Measurements from ENCODE around the gene GRK3.

GRK3 gene

DNA sequence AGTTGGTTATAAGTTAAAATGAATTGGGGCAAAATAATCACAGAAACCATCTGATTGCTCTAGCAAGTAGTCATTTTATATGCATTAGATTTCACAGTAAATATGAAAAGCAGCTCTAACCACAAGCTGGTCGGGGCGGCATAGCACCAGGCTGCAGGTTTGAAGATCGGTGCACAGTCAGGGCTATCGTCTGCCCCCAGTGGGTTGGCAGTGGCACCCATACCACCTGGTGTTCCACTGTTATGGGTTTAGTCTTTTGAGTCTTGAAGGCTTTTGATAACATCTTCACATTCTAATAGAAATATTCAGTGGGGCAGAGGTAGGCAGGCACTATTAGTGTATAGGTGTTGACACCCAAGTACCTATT, 62.1 kb downstream of the GRK3 start:
- no peak for DNase-seq (ENCODE audit: low spot score)

DNA sequence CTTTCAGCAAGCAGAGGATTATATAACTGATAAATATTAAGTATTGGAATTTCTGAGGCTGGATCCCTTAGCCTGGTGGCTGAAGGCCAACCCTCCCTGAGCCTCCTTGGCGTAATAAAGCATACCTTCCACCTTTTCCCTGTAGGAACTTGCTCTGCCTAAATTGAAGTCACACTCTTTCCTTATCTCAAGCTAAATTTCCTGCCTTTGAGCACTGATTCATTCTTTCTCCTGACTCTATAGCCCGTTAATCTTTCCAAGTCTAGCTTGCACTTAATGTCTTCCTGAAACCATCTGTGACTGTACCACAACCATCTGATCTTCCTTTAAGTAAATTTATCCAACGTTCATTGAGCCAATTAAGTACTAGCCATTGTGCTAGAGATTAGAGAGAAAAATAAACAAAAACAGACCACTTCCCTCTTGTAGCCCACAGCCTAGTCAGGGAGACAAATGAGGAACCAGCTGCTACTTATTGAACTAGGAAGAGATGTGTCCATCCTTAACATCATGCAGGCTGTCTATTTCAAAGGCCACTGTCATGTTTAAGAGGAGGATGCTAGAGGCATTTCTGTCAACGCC, 62.9 kb downstream of the GRK3 start:
- DNase-seq (ENCODE audit: low spot score): no peak

DNA sequence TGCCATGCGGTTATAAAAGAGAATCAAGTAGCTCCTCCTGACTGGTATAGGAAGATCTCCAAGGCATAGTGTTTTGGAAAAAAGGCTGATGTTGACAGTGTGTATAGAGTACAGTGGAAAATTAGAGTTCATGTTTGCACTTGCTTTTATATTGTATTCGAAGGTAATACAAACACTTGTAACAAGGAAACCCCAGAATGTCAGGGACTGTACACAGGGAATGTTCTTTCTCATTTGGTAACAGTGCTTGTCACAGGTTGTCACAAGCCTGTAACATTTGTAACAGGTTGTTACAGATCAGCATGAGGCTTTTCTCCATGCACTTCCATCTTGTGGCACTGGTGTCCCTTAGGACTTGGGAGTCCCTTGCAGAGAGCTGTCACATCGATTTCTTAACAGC, 64.0 kb downstream of the GRK3 start:
- no peak for DNase-seq (ENCODE audit: low spot score)

DNA sequence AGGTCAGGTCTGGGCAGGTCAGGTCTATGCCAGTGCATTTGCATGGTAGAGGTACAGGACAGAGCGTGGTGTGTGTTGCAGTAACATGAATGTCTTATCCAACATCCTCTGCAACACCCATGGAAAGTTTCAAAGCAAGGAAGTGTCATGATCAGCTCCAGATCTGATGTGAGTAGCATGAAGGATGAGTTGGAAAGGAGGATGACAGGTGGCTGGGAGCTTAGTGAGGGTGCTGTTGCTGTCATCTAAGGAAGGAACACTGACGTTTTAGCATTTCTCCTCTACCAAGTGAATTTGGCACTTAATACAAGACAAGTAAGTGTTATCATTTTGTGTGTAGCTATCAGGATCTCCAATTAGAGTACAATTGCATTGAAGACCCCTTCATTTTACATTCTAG, 65.1 kb downstream of the GRK3 start:
- no peak for DNase-seq (ENCODE audit: low spot score)

DNA sequence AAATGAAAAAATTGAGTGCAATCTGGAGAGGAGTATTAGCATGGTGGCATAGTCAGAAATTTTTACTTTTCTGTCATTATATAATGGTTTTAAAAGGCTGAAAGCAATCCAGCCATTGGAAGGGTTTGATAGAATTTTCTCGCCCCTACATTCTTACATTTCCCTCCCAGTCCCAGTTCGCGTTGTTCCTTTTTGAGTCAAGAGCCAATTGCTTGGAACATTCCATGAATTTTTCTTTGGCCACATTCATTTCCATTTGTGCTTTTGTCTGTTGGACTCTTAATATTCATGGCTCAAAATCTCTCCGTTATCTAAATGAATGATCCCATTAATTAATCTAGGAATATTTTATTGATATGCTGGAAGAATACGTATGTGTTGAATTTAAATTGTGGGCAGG, 66.0 kb downstream of the GRK3 start:
- DNase-seq (ENCODE audit: low spot score): no peak

DNA sequence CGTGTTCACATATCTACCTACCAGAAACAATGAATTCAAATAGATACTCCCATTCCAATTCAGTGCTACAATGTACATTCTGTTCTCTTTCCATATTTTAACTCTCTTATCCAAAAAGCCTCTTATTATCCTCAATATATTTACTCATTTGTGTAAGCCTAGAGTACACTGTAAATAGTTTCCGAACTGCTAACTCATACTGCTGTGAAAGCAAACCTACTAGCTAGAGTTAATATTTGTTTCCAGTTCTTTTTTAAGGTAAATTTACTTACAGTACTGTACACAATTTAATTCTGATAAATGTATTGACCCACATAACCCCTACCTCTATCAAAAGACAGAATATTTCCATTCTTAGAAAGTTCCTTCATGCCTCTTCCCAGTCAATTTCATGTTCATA, 71.8 kb downstream of the GRK3 start:
- no peak for DNase-seq (ENCODE audit: low spot score)

DNA sequence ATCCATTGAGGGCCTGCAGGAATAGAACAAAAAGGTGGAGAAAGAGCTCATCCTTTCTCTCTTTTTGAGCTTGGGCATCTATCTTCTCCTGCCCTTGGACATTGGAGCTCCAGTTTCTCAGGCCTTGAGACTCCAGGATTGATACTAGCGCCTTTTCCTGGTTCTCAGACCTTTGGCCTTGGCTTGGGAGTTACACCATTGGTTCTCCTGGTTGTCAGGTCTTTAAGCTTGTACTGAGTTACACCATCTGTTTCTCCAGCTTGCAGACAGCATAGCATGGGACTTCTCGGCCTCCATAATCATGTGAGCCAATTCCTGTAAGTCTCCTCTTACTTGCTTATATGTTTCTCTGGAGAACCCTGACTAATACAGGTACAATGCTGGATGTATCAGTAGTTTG, 72.6 kb downstream of the GRK3 start:
- no peak for DNase-seq (ENCODE audit: low spot score)

DNA sequence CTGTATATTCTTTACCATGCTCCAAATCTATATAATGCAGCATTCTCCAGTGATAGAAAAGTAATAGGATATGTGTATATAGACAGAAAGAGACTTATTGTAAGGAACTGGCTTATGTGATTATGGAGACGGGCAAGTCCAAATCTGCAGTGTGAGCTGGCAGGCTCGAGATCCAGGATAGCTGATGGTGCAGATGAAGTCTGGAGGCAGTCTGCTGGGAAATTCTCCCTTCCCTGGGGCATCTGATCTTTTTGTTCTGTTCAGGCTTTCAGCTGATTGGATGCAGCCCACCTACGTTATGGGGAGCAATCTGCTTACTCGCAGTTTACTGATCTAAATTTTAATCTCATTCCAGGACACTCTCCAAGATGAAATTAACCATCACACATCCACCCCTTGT, 73.2 kb downstream of the GRK3 start:
- DNase-seq (ENCODE audit: low spot score): no peak

DNA sequence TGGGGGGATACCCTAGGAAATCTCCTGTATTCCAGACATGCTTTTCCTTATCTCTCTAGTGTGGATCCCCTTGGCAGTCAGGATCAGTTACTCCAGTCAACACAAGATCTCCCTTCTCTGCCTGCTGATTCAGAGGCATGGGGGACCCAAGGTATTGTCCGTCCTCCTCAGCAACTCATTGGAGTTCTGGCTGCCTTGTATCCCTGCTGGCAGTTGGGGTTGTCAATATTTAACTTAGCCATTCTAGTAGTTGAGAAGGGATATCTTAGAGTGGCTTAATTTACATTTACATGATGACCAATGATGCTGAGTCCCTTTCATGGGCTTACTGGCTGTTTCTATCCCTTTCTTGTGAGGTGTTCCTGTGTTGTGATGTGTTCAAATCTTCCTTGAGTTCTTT, 74.2 kb downstream of the GRK3 start:
- no peak for DNase-seq (ENCODE audit: low spot score)

DNA sequence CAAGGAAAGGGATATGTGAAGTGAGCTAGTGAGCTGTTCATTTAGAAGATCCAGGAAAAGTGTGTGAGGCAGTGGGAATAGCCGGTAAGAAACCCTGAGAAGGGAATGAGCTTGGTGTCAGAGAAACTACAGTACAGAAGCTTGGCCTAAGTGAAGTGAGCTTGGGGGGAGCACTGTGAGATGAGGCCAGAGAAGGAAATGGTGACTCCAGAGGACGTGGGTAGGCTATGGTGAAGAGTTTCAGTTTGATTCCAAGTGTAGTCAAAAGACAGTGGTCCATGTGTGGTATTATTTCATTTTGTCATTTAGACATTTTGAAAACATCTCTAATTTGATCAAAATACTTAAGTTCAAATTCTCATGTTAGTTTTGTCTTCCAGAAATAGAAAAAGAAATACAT, 77.2 kb downstream of the GRK3 start:
- DNase-seq (ENCODE audit: low spot score): no peak

DNA sequence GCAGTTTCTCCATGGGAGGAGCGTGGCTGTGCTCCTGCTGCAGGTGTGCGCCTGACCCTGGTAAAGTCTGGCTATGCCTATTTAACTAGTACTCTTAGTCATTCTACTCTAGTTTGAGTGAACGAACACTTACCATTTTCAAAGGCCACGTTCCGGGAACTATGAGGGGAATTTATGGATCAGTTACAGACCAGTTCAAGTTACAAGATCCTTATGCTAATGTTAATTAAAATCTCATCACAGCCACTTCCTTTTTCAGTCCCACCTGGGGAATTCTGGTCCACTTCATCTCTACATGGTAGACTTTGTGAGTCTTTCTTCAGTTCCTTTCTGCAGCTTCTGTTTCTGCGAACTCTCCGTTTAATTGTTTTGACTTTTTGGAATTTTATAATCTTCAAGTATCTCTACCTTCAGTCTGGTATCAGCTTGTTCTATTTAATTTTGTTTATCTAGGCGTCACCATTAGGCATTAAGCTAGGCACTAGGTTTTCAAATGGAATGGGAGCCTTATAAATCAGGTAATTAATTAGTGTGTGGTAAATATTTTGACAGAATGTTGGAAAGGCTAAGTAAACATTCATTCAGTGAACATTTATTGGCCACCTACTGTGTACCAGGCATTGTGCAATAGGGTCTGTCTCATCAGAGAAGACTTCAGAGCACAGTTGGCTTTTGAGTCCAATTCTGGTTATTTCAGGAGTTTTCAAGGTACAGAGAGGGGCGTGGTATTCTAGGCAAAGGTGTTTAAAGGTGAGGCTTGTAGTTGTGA, 78.9 kb downstream of the GRK3 start:
- no peak for DNase-seq (ENCODE audit: low spot score)

DNA sequence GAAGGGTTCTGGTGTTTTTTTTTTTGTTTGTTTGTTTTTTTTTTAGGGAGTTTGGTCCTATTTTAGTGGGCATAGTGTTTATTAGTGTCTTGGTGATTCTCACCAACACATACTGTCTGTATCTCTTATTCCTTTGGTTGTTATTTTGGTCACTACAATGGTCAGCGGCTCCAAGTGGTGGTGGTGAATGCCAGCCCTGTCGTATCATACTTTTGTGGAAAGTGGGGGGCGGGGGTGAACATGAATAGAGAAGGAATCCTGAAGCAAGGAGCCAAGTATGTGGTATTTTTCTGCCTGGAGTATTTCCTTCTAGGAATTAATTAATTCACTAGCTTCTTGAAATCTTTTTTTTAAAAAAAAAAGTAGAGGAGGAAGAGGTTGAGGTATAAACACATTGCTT, 79.6 kb downstream of the GRK3 start:
- no peak for DNase-seq (ENCODE audit: low spot score)

DNA sequence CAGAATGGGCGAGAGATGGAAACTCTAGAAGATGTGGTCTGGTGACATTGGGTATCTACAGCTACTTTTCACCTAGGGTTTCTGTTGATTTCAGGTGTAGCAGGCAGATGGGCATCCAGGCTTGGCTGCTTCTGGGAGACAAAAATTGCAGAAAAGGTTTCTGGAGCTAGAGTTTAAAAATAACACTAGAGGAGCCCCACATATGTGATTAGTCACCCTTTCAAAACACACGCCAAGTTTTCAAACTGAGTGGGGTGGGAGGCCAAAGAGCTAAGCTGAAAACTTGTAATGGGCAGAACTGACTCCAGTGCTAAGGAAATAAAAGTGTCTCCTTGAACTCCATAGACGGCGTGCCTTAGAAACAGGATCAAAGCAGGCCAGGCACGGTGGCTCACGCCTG, 80.8 kb downstream of the GRK3 start:
- no peak for DNase-seq (ENCODE audit: low spot score)

DNA sequence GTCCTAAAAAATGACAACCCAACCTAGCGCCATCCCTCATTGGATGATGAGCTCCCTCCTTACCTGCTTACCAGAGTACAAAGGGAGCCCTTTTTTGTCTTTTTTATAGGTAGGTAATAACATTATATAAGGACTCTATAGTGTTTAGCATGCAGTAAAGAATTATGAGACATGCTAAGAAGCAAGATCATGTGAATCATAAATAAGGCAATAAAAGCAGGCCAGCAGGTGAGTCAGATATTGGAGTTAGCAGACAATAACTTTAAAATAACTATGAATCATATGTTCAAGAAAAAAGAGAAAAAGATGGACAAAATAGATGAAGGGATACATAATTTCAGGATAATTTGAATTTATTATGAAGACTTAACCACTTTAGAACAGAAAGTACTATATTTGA, 81.5 kb downstream of the GRK3 start:
- DNase-seq (ENCODE audit: low spot score): no peak

DNA sequence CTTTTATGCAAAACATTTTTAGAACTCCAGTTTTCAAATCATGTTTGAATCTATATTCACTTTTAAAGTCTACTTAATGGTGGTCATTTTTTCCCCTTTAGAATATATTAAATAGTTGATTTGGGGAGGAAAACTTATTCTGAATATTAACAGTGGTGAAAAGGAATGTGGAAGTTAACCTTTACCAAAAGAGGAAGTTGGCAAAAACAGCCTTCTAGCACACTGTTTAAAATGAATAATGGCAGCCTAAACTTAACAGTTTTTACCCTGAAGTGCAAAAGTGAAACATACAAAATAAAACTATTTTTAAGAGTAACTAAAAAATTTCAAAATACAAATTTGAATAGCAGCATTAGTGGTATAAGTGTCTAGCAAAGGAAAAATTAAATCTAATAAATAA, 86.4 kb downstream of the GRK3 start:
- no peak for DNase-seq (ENCODE audit: low spot score)

DNA sequence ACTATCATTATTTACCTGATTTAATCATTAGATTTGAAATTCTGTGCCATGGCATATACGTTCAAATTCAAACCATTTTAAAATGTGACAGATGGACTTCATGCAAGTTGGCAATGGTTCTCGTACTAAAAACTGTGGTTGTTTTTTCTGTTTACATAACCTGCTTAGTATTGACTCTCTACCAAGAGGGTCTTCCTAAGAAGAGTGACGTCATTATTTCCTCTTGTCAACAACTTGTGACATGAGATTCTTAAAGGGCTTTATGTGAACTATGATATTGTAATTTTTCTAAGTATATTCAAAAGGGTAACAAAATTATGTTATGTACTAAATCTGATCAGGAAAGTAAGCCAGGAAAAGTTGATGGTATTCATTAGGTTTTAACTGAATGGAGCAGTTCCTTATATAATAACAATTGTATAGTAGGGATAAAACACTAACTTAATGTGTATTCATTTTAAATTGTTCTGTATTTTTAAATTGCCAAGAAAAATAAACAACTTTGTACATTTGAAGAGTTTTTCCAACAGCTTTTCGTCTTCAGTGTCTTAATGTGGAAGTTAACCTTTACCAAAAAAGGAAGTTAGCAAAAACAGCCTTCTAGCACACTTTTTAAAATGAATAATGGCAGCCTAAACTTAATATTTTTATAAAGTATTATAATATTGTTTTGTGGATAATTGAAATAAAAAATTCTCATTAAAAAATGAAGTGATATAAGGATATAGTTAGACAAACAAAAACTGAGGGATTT, 87.0 kb downstream of the GRK3 start:
- no peak for DNase-seq (ENCODE audit: low spot score)

DNA sequence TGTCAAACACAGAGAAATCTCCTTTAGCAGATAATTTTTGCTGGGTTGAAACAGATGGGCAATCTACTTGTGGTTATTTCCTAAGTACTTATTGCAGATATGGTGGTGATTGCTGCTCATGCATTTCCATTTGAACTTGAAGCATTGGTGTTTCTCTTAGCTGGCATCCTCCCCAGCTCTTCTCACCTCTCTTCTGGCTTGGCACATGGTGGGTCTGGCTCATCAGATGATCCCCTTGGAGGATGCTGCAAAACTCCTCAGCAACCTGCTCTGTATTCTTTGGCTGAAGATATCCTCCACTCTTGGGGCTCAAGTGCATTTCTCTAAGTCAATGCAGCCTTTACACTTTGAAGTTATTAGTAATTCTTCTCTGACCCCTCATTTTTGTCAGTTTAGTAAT, 90.2 kb downstream of the GRK3 start:
- no peak for DNase-seq (ENCODE audit: low spot score)

DNA sequence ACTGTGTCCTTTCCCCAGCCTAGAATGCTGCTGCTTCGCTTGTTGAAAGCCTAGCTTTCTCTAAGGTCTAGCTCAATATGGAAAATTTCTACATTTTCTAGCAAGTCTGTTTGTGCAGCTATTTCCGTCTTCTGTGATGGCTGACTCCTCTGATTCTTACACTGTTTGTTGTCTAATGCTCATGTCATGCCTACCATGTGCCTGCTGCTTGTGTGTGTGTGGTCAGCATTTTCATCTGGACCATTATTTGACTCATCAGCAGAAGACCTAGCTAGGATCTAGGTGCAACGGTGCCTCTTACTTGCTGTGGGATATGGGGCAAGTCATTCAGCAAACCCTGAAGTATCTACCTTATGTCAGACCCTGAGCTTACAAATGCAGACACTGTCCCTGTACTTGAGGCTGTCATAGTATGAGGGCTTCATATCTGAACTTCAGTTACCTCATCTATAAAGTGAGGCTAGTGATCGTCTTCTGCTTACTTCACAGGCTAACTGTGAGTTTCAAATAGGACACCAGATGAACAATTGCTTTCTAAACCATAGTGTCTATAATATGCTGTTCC, 91.0 kb downstream of the GRK3 start:
- DNase-seq (ENCODE audit: low spot score): no peak

DNA sequence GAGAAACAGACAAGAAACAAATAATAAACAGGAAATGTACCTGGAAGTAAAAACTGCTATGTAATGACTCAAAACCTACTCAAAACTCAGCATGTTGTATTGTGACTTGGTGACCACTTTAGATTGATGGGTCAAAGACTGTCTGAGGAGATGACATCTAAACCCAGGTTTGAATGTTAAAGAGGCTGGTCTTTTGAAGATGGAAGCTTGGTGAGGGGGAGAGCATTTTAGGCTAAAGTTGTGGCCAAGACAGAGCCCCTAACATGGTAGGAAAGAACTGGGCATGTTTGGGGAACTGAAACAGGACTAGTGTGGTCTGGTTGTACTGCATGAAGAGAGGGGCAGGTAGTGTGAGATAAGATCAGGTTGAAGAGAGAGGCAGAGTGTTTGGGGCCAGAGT, 92.2 kb downstream of the GRK3 start:
- DNase-seq (ENCODE audit: low spot score): no peak

DNA sequence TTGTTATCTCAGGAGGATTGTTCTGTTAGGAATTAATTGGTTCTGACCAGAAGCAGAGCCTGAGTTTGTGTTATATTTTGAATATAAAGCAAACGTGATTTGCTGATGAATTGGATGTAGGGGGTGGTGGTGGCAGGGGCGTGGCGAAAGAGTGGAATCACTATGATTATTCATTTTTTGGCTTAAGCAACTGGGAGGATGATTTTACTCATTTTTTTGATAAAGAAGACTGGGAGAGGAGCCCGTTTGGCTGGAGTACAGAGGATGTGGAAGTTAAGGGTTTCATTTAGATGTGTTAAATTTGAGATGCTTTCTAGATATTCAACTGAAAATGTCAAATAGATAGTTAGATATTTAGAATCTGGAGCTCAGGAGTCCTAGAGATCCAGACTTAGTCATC, 94.2 kb downstream of the GRK3 start:
- no peak for DNase-seq (ENCODE audit: low spot score)

DNA sequence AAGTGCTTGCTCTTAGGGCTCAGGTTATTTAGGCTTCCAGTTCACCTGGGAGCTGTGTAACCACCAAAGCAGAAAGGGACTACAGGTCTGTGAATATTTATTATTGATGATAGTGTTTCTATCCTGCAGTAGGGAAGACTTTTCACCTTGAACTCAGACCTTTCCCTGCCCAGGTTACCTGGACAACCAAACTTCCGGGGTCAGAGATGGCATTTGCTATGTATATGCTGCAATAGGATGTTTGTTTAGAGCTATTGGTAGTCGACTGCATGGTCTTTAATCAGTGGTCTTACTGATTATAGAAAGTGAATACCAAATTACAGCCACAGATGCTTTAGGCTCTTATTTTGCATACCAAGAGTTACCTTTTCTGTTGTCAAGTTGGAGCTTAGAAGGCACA, 94.9 kb downstream of the GRK3 start:
- no peak for DNase-seq (ENCODE audit: low spot score)

DNA sequence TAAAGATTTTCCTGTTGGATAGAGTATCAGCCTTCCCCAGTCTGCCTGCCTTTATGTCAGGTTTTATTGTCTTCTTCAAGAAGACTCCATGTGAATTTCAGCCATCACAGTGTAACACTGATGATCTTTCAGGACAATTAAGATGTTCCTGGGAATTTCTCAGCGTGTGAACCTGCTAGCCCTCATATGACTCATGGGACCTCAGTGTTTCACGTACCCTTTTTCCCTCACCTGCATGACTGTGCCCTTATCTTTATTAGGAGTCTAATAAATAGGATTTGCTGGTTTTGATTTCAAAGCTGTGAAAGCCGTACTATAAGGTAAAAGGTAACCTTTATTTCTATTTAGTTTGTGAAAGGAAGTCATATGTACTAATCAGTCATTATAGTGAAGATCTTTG, 95.9 kb downstream of the GRK3 start:
- no peak for DNase-seq (ENCODE audit: low spot score)

DNA sequence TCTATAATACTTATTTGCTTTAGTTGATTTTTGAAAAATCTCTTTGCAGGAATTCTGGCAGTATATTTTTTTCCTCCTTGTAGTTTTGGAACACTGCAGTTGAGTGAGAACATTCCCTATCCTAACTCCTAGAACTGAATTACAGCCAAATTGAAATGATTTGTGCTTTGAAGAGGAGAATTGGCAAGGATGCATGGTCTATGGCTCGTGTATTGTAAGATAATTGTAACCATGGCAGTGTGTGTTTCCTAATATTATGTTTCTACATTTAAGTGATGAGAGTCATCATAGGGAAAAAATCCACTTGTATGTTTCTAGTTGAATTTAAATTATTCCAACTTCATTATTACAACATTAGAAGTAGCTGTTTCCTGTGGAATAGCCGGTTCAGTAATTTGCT, 96.6 kb downstream of the GRK3 start:
- DNase-seq (ENCODE audit: low spot score): no peak

Data from CD4-positive, alpha-beta T cell treated with Interleukin-15 for 4 hours (primary cell).